WTC11 (cell line): ENCODE measurements around the gene LOXL1. TPM values are rescaled to one million over a fixed set of nuclear protein-coding genes. Genes with fewer than 3 reads are reported as not detected.

ENCODE experiments used
- ATAC-seq: fragments of 200-7000 bp; cut with Tn5 transposase; 2 replicates; pipeline ENCODE4 v1.10.0; 2021; ENCODE audit warnings: mild to moderate bottlenecking, moderate library complexity
- CTCF ChIA-PET: fragments of 300-600 bp; sonication (Branson Sonifier 250); formaldehyde crosslinking; loops from one replicate; lab custom pipeline; 2021; ENCODE audit warnings: antibody characterized with exemption; lab: Charles Lee
- POLR2A ChIA-PET: fragments of 350-600 bp; sonication (Branson Sonifier 250); formaldehyde crosslinking; loops from one replicate; lab custom pipeline; 2021; ENCODE audit warnings: antibody characterized with exemption; lab: Charles Lee
- DNase-seq: peaks from one replicate; pipeline ENCODE4 v3.0.0; 2021; ENCODE audit warnings: low spot score
- H3K27ac Mint-ChIP-seq: 2 replicates; pipeline ENCODE4 v1.8.0; 2021; ENCODE audit warnings: mixed read lengths
- H3K27me3 Mint-ChIP-seq: 2 replicates; pipeline ENCODE4 v1.8.0; 2021; ENCODE audit warnings: low read depth, mild to moderate bottlenecking, moderate library complexity, mixed read lengths
- H3K36me3 Mint-ChIP-seq: 2 replicates; pipeline ENCODE4 v1.8.0; 2021; ENCODE audit warnings: mixed read lengths
- H3K4me1 Mint-ChIP-seq: 2 replicates; pipeline ENCODE4 v1.8.0; 2022; ENCODE audit warnings: mixed read lengths
- H3K4me3 Mint-ChIP-seq: 2 replicates; pipeline ENCODE4 v1.8.0; 2021; ENCODE audit warnings: mild to moderate bottlenecking, moderate library complexity, mixed read lengths
- H3K9me3 Mint-ChIP-seq: 2 replicates; pipeline ENCODE4 v1.8.0; 2021; ENCODE audit warnings: mixed read lengths
- ATF1 ChIP-seq: sonication (generic); formaldehyde crosslinking; IDR thresholded peaks from 2 replicates; pipeline ENCODE4 v1.8.1; 2023; ENCODE audit warnings: mild to moderate bottlenecking, moderate library complexity, missing genetic modification reagents
- ATF2 ChIP-seq: sonication (generic); formaldehyde crosslinking; IDR thresholded peaks from 2 replicates; pipeline ENCODE4 v1.8.1; 2022; ENCODE audit warnings: low read depth, missing genetic modification reagents, borderline replicate concordance
- ATF6 ChIP-seq: sonication (generic); formaldehyde crosslinking; IDR thresholded peaks from 2 replicates; pipeline ENCODE4 v1.8.1; 2023; ENCODE audit warnings: mild to moderate bottlenecking, missing genetic modification reagents
- CBFB ChIP-seq: sonication (generic); formaldehyde crosslinking; IDR thresholded peaks from 2 replicates; pipeline ENCODE4 v1.8.1; 2022; ENCODE audit warnings: mild to moderate bottlenecking, low read depth, missing genetic modification reagents
- CREB1 ChIP-seq: sonication (generic); formaldehyde crosslinking; IDR thresholded peaks from 2 replicates; pipeline ENCODE4 v1.8.0; 2023; ENCODE audit warnings: mild to moderate bottlenecking, missing genetic modification reagents
- CREM ChIP-seq: sonication (generic); formaldehyde crosslinking; IDR thresholded peaks from 2 replicates; pipeline ENCODE4 v1.8.1; 2022; ENCODE audit warnings: mild to moderate bottlenecking, missing genetic modification reagents, moderate library complexity
- EMX1 ChIP-seq: fragments of 250-450 bp; sonication (Bioruptor Pico); IDR thresholded peaks from 2 replicates; pipeline ENCODE4 v1.8.0; 2021; ENCODE audit warnings: mild to moderate bottlenecking
- ESRRA ChIP-seq: sonication (generic); formaldehyde crosslinking; IDR thresholded peaks from 2 replicates; pipeline ENCODE4 v1.8.1; 2022; ENCODE audit warnings: mild to moderate bottlenecking, missing genetic modification reagents, borderline replicate concordance
- FOXJ3 ChIP-seq: sonication (generic); formaldehyde crosslinking; IDR thresholded peaks from 2 replicates; pipeline ENCODE4 v1.9.0; 2021; ENCODE audit warnings: missing genetic modification reagents, mild to moderate bottlenecking, borderline replicate concordance
- HMGA2 ChIP-seq: fragments of 250-450 bp; sonication (Bioruptor Pico); IDR thresholded peaks from 2 replicates; pipeline ENCODE4 v1.4.0; 2021; ENCODE audit warnings: mild to moderate bottlenecking, moderate library complexity
- HMGXB4 ChIP-seq: sonication (generic); formaldehyde crosslinking; IDR thresholded peaks from 2 replicates; pipeline ENCODE4 v1.8.1; 2023; ENCODE audit warnings: mild to moderate bottlenecking, moderate library complexity, missing genetic modification reagents
- MAX ChIP-seq: sonication (generic); formaldehyde crosslinking; IDR thresholded peaks from 2 replicates; pipeline ENCODE4 v1.8.0; 2022; ENCODE audit warnings: mild to moderate bottlenecking, missing genetic modification reagents
- MXD4 ChIP-seq: fragments of 250-450 bp; sonication (Bioruptor Pico); IDR thresholded peaks from 2 replicates; pipeline ENCODE4 v1.8.0; 2021; ENCODE audit warnings: mild to moderate bottlenecking, moderate library complexity, borderline replicate concordance
- MYBL2 ChIP-seq: sonication (generic); formaldehyde crosslinking; IDR thresholded peaks from 2 replicates; pipeline ENCODE4 v1.8.1; 2023; ENCODE audit warnings: mild to moderate bottlenecking, moderate library complexity, missing genetic modification reagents
- SMAD4 ChIP-seq: sonication (generic); formaldehyde crosslinking; IDR thresholded peaks from 2 replicates; pipeline ENCODE4 v1.8.0; 2022; ENCODE audit warnings: mild to moderate bottlenecking, missing genetic modification reagents
- ZBTB21 ChIP-seq: sonication (generic); formaldehyde crosslinking; IDR thresholded peaks from 2 replicates; pipeline ENCODE4 v1.8.1; 2023; ENCODE audit warnings: mild to moderate bottlenecking, missing genetic modification reagents, borderline replicate concordance
- total RNA-seq: library from RNA; stranded (reverse); gene quantifications from 3 replicates; pipeline ENCODE4 v1.2.3, GENCODE V29; 2021
- TF ChIP-seq, protein P1 (sequence below): sonication (generic); formaldehyde crosslinking; IDR thresholded peaks from 2 replicates; pipeline ENCODE4 v1.8.0; 2023; ENCODE audit warnings: mild to moderate bottlenecking, missing genetic modification reagents
- TF ChIP-seq, protein P2 (sequence below): sonication (generic); formaldehyde crosslinking; IDR thresholded peaks from 2 replicates; pipeline ENCODE4 v1.8.1; 2022; ENCODE audit warnings: mild to moderate bottlenecking, moderate library complexity, missing genetic modification reagents
- TF ChIP-seq, protein P3 (sequence below): sonication (generic); formaldehyde crosslinking; IDR thresholded peaks from 2 replicates; pipeline ENCODE4 v1.8.1; 2022; ENCODE audit warnings: mild to moderate bottlenecking, missing genetic modification reagents, moderate library complexity, borderline replicate concordance
- TF ChIP-seq, protein P4 (sequence below): sonication (generic); formaldehyde crosslinking; conservative IDR thresholded peaks from 2 replicates; pipeline ENCODE4 v1.8.1; 2022; ENCODE audit warnings: mild to moderate bottlenecking, missing genetic modification reagents

LOXL1 gene
- total RNA-seq, 1 experiment from 2014 or later = 10.6 TPM

DNA sequence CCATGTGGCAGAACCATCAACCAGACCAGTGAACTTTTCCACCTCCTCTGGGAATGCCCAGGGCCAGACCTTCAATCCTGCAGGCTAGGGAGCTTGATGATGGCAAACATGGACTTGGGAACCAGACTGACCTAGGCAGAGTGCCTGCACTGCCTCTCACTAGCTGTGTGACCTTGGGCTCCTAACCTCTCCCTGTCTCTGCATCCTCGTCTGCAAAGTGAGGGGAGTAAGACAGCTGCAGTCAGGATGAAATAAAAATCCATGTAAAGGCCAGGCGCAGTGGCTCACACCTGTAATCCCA, 17.5 kb upstream of the LOXL1 start:
- H3K27me3 Mint-ChIP-seq = peaks cover 7% of the 10 kb centered on the region
- ChIA-PET POLR2A (no interaction called here), CTCF (interaction anchor here (0.7 to 4.6 kb wide), 10 partner anchors 9 to 523 kb away, joined by 3 to 45 read pairs (median 4); partner anchors contain the start of genes PML and TBC1D21)
- H3K27ac Mint-ChIP-seq = no peak overlapping the region
- TF ChIP-seq, protein P1, sequence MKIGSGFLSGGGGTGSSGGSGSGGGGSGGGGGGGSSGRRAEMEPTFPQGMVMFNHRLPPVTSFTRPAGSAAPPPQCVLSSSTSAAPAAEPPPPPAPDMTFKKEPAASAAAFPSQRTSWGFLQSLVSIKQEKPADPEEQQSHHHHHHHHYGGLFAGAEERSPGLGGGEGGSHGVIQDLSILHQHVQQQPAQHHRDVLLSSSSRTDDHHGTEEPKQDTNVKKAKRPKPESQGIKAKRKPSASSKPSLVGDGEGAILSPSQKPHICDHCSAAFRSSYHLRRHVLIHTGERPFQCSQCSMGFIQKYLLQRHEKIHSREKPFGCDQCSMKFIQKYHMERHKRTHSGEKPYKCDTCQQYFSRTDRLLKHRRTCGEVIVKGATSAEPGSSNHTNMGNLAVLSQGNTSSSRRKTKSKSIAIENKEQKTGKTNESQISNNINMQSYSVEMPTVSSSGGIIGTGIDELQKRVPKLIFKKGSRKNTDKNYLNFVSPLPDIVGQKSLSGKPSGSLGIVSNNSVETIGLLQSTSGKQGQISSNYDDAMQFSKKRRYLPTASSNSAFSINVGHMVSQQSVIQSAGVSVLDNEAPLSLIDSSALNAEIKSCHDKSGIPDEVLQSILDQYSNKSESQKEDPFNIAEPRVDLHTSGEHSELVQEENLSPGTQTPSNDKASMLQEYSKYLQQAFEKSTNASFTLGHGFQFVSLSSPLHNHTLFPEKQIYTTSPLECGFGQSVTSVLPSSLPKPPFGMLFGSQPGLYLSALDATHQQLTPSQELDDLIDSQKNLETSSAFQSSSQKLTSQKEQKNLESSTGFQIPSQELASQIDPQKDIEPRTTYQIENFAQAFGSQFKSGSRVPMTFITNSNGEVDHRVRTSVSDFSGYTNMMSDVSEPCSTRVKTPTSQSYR (CRISPR knock-in tag) = no peak
- TF ChIP-seq EMX1 (no peak), ATF2 (CRISPR knock-in tag) (no peak), FOXJ3 (CRISPR knock-in tag) (no peak), ESRRA (CRISPR knock-in tag) (no peak), MAX (CRISPR knock-in tag) (no peak), CREM (CRISPR knock-in tag) (no peak), CREB1 (CRISPR knock-in tag) (no peak), MXD4 (no peak), HMGA2 (CRISPR knock-in tag) (no peak), ZBTB21 (no peak), ATF6 (no peak), MYBL2 (CRISPR knock-in tag) (no peak)
- TF ChIP-seq, protein P2, sequence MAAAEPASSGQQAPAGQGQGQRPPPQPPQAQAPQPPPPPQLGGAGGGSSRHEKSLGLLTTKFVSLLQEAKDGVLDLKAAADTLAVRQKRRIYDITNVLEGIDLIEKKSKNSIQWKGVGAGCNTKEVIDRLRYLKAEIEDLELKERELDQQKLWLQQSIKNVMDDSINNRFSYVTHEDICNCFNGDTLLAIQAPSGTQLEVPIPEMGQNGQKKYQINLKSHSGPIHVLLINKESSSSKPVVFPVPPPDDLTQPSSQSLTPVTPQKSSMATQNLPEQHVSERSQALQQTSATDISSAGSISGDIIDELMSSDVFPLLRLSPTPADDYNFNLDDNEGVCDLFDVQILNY (CRISPR knock-in tag) = no peak
- TF ChIP-seq, protein P3, sequence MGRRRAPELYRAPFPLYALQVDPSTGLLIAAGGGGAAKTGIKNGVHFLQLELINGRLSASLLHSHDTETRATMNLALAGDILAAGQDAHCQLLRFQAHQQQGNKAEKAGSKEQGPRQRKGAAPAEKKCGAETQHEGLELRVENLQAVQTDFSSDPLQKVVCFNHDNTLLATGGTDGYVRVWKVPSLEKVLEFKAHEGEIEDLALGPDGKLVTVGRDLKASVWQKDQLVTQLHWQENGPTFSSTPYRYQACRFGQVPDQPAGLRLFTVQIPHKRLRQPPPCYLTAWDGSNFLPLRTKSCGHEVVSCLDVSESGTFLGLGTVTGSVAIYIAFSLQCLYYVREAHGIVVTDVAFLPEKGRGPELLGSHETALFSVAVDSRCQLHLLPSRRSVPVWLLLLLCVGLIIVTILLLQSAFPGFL (CRISPR knock-in tag) = no peak
- no peaks in the 10 kb centered on the region for H3K9me3 Mint-ChIP-seq
- DNase-seq (no peak), ATAC-seq (no peak)
- H3K4me3 Mint-ChIP-seq = no peak overlapping the region
- H3K4me1 Mint-ChIP-seq = peaks cover 5% of the 10 kb centered on the region
- H3K36me3 Mint-ChIP-seq = no peaks in the 10 kb centered on the region

GRCh38 chr15:73909651-73910050, 16.6 kb upstream of the LOXL1 start:
- no peaks in the 10 kb centered on the region for H3K36me3 Mint-ChIP-seq
- CTCF ChIA-PET = interaction anchor here (0.7 to 4.6 kb wide), 7 partner anchors 10 to 198 kb away, joined by 4 to 45 read pairs (median 5); partner anchors contain the start of genes PML and TBC1D21
- peaks cover 7% of the 10 kb centered on the region for H3K27me3 Mint-ChIP-seq
- POLR2A ChIA-PET = no interaction called here
- H3K4me3 Mint-ChIP-seq = no peak overlapping the region
- H3K4me1 Mint-ChIP-seq = peaks cover 5% of the 10 kb centered on the region
- ATAC-seq (no peak), DNase-seq (no peak)
- H3K27ac Mint-ChIP-seq = no peak overlapping the region
- no peaks in the 10 kb centered on the region for H3K9me3 Mint-ChIP-seq
- TF ChIP-seq ATF1 = no peak
- no peak for TF ChIP-seq SMAD4 (CRISPR knock-in tag)
- no peak for TF ChIP-seq HMGXB4 (CRISPR knock-in tag)
- no peak for TF ChIP-seq CBFB (CRISPR knock-in tag)
- TF ChIP-seq, protein P4, sequence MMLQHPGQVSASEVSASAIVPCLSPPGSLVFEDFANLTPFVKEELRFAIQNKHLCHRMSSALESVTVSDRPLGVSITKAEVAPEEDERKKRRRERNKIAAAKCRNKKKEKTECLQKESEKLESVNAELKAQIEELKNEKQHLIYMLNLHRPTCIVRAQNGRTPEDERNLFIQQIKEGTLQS (CRISPR knock-in tag) = no peak
- TF ChIP-seq ATF2 (CRISPR knock-in tag) = no peak
- TF ChIP-seq CREB1 (CRISPR knock-in tag) = no peak
